K562 treated with DMSO at 1 percent for 24 hours (cell line): ENCODE data around the gene COQ3. TPM values are rescaled to one million over a fixed set of nuclear protein-coding genes. Genes with fewer than 3 reads are reported as not detected.

Experiments
- total RNA-seq: library from RNA; unstranded; fragments of 300-600 nt; gene quantifications from 2 replicates; pipeline ENCODE4 v1.2.3, GENCODE V29; 2022; ENCODE audit warnings: low read depth; ENCODE audit not compliant: insufficient read depth

The COQ3 gene, protein sequence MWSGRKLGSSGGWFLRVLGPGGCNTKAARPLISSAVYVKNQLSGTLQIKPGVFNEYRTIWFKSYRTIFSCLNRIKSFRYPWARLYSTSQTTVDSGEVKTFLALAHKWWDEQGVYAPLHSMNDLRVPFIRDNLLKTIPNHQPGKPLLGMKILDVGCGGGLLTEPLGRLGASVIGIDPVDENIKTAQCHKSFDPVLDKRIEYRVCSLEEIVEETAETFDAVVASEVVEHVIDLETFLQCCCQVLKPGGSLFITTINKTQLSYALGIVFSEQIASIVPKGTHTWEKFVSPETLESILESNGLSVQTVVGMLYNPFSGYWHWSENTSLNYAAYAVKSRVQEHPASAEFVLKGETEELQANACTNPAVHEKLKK
- 10.1 and 10.5 TPM in 2 replicates for total RNA-seq

GRCh38 chr6:99393698-99394531, at the start of gene COQ3:
Gene COQ3 (minus strand): TSS chr6:99394195. CDS start chr6:99394179, 16 bp downstream.

GRCh38 chr6:99424761-99425646, 31.0 kb upstream of the COQ3 start, which contains the start of gene PNISR:
Gene PNISR (minus strand): TSS chr6:99425308. CDS start chr6:99414659, 10,649 bp downstream.

GRCh38 chr6:99349171-99350141, 44.5 kb downstream of the COQ3 start, which contains the start of gene FAXC:
Gene FAXC (minus strand): TSS chr6:99349674. CDS start chr6:99349372, 302 bp downstream.

Other genes with a start within 250 kb of the COQ3 start
- not detected in 2 replicates for gene FAXC, start 44.5 kb downstream of the COQ3 start, total RNA-seq
- 53.3 and 69.7 TPM in 2 replicates for gene PNISR, start 31.1 kb upstream of the COQ3 start, total RNA-seq
- 7.5 and 9.4 TPM in 2 replicates for gene USP45, start 121.2 kb upstream of the COQ3 start, total RNA-seq
- gene CCNC, start 174.5 kb upstream of the COQ3 start, total RNA-seq: 29.9 and 52.4 TPM in 2 replicates
- not detected in 2 replicates for gene PRDM13, start 212.6 kb upstream of the COQ3 start, total RNA-seq